ENCODE results near the gene BHMT2.

The BHMT2 gene

DNA sequence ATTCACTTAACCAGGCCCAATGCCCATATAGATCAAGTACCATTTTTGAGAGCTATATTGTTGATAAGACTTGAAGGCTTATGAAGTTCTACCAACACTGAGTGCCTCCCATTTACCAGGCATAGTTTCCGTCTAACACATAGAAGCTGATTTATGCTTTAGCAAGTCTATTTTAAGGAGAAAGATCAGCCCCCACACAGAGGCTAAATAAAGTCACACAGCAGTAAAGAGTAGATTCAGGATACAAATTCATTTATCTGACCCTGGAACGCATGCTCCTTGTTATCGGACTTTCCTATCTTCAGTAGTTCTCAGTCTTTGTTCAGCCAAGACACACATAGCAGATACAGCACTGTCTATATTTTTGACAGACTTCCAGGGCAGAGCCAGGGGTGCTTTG lies 34.3 kb upstream of the BHMT2 start:
- Histone ChIP-seq H3K27me3 (ENCODE audit: control insufficient read depth, insufficient read depth, low read length) (no peaks in the 10 kb centered on the region), H3K4me3 (ENCODE audit: low read length) (no peak overlapping the region), H3K9ac (ENCODE audit: low read length) (no peak overlapping the region), H3K36me3 (ENCODE audit: control insufficient read depth, insufficient read depth, low read length) (no peaks in the 10 kb centered on the region), H3K4me1 (ENCODE audit: control insufficient read depth, insufficient read depth, low read length) (no peaks in the 10 kb centered on the region), H3K27ac (ENCODE audit: low read depth, low read length) (no peak overlapping the region)

DNA sequence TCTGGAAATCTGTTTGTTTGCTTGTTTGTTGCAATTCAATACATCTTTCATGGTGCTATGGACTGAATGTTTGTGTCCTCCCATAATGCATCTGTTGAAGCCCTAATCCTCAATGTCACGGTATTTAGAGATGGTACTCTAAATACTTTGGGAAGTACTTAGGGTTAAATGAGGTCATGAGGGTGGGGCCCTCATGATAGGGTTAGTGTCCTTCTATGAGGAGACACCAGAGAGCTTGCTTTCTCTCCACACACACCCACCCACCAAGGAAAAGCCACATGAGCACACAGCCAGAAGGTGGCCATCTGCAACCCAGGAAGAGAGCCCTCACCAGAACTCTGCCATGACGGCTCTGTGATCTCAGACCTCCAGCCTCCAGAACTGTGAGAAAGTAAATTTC lies 32.8 kb upstream of the BHMT2 start:
- no peaks in the 10 kb centered on the region for H3K27me3 ChIP-seq (ENCODE audit: control insufficient read depth, insufficient read depth, low read length)
- no peaks in the 10 kb centered on the region for H3K36me3 ChIP-seq (ENCODE audit: control insufficient read depth, insufficient read depth, low read length)
- no peak overlapping the region for H3K9ac ChIP-seq (ENCODE audit: low read length)
- H3K4me1 ChIP-seq (ENCODE audit: control insufficient read depth, insufficient read depth, low read length): no peaks in the 10 kb centered on the region
- no peak overlapping the region for H3K4me3 ChIP-seq (ENCODE audit: low read length)
- H3K27ac ChIP-seq (ENCODE audit: low read depth, low read length): no peak overlapping the region

DNA sequence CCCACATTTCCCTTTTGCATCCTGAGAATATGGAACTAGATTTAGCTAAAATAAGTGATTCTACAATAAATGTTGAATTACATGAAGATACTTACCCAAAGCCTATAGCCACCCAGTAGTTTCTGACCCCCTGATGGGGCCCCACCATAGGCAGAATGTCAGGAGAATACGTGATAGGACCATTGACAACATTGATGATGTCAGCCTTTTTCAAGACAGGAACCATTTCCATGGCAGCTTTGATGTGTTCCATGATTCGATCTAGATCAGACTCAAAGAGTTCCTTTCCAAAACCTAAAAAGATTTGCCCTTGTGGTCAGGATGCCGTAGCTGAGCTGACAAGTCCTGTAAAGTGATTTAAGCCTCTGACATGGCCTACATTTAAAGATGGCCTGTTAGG lies 27.4 kb upstream of the BHMT2 start:
- no peak overlapping the region for H3K4me3 ChIP-seq (ENCODE audit: low read length)
- H3K27me3 ChIP-seq (ENCODE audit: control insufficient read depth, insufficient read depth, low read length): no peaks in the 10 kb centered on the region
- H3K4me1 ChIP-seq (ENCODE audit: control insufficient read depth, insufficient read depth, low read length): no peaks in the 10 kb centered on the region
- no peaks in the 10 kb centered on the region for H3K36me3 ChIP-seq (ENCODE audit: control insufficient read depth, insufficient read depth, low read length)
- H3K9ac ChIP-seq (ENCODE audit: low read length): no peak overlapping the region
- H3K27ac ChIP-seq (ENCODE audit: low read depth, low read length): no peak overlapping the region

DNA sequence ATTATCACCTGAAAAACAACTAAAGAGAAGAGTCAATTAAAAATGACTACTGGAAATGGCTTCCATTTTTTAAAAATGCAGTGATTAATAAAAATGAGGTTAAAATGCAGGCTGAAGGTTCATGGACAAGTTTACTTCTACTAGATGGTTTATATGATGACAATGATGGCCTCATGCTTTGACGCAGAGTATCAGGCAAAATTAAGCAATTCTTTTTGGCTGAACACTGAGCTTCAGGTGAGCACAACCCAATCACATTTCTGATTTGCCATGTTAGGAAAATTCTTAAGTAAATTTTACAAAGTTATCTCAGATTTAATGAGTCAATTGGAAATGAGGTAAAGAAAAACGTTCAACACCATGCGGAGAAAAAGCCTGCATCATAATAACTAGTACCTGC lies 22.4 kb upstream of the BHMT2 start:
- Histone ChIP-seq H3K27me3 (ENCODE audit: control insufficient read depth, insufficient read depth, low read length) (no peaks in the 10 kb centered on the region), H3K36me3 (ENCODE audit: control insufficient read depth, insufficient read depth, low read length) (no peaks in the 10 kb centered on the region), H3K4me1 (ENCODE audit: control insufficient read depth, insufficient read depth, low read length) (no peaks in the 10 kb centered on the region), H3K9ac (ENCODE audit: low read length) (no peak overlapping the region), H3K27ac (ENCODE audit: low read depth, low read length) (no peak overlapping the region), H3K4me3 (ENCODE audit: low read length) (no peak overlapping the region)

DNA sequence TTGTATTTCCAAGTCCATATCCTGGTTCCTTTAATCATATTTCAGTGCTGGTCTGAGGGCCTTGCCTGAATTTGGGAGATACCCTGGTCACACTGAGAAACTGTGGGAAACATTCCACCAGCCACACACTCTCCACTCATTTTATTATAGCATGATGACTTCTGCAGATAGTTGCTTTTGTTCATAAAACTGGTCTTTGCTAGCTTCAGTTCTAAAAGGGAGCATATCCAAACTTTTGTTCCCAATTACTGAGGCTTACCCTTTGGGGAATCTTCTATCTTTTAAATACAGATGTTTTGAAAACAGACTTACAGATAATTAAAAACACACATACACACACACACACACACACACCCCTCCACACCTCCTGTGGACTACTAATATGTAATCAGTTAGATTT lies 21.1 kb upstream of the BHMT2 start:
- no peak overlapping the region for H3K9ac ChIP-seq (ENCODE audit: low read length)
- no peaks in the 10 kb centered on the region for H3K4me1 ChIP-seq (ENCODE audit: control insufficient read depth, insufficient read depth, low read length)
- no peaks in the 10 kb centered on the region for H3K27me3 ChIP-seq (ENCODE audit: control insufficient read depth, insufficient read depth, low read length)
- no peak overlapping the region for H3K27ac ChIP-seq (ENCODE audit: low read depth, low read length)
- H3K4me3 ChIP-seq (ENCODE audit: low read length): no peak overlapping the region
- no peaks in the 10 kb centered on the region for H3K36me3 ChIP-seq (ENCODE audit: control insufficient read depth, insufficient read depth, low read length)

DNA sequence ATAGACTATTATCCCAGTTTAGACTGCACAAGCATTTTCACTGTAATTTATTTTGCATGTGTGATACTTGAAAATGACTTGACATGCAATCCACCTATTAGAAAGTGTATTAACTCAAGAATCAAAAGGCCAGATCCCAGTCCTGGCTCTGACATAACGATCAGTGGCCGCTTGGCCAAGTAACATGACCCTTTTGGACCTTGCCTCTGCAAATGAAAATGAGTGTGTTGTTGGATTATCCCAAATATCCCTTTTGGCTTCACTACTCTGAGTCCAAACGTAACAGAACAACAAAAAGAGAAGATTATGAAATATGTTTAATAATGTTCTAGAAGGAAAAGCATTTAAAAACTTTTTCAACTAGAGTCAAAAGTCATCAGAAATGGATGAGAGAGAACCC lies 19.1 kb upstream of the BHMT2 start:
- no peak overlapping the region for H3K9ac ChIP-seq (ENCODE audit: low read length)
- no peak overlapping the region for H3K4me3 ChIP-seq (ENCODE audit: low read length)
- H3K36me3 ChIP-seq (ENCODE audit: control insufficient read depth, insufficient read depth, low read length): no peaks in the 10 kb centered on the region
- H3K27ac ChIP-seq (ENCODE audit: low read depth, low read length): no peak overlapping the region
- no peaks in the 10 kb centered on the region for H3K4me1 ChIP-seq (ENCODE audit: control insufficient read depth, insufficient read depth, low read length)
- H3K27me3 ChIP-seq (ENCODE audit: control insufficient read depth, insufficient read depth, low read length): no peaks in the 10 kb centered on the region

DNA sequence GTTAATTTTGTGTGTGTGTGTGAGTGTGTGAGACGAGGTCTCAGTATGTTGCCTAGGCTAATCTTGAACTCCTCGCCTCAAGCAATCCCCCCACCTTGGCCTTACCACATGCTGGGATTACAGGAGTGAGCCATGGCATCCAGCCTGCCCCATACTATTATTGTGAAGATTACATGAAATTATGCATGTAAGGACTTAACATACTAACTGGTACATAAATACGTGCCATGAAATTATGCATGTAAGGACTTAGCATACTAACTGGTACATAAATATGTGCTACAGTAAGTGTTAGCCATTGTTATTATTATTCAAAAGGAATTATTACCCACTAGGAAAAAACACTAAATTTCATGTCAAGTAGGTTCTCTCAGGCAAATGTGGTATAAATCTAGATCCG lies 16.2 kb upstream of the BHMT2 start:
- Histone ChIP-seq H3K27me3 (ENCODE audit: control insufficient read depth, insufficient read depth, low read length) (no peaks in the 10 kb centered on the region), H3K27ac (ENCODE audit: low read depth, low read length) (no peak overlapping the region), H3K9ac (ENCODE audit: low read length) (no peak overlapping the region), H3K4me3 (ENCODE audit: low read length) (no peak overlapping the region), H3K36me3 (ENCODE audit: control insufficient read depth, insufficient read depth, low read length) (no peaks in the 10 kb centered on the region), H3K4me1 (ENCODE audit: control insufficient read depth, insufficient read depth, low read length) (no peaks in the 10 kb centered on the region)

DNA sequence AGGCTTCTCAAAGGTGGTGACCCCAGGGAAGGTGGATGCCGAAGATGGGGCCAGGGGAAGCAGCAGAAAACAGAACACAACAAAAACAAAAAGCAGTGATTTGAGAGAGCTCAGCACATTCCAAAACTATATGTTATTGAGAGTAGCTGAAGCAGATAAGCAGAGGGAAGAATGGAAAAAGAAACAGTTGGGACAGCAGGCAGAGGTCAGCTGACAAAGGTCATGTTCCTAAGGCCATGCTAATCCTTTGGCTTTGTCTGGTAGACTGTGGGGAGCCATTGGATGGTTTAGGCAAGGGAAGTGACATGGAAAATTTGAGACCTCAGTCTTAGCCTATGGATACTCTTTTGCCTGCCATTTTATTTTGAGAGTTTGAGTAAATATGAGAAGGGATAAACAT lies 14.6 kb upstream of the BHMT2 start:
- no peaks in the 10 kb centered on the region for H3K27me3 ChIP-seq (ENCODE audit: control insufficient read depth, insufficient read depth, low read length)
- no peak overlapping the region for H3K27ac ChIP-seq (ENCODE audit: low read depth, low read length)
- no peak overlapping the region for H3K4me3 ChIP-seq (ENCODE audit: low read length)
- no peaks in the 10 kb centered on the region for H3K36me3 ChIP-seq (ENCODE audit: control insufficient read depth, insufficient read depth, low read length)
- no peak overlapping the region for H3K9ac ChIP-seq (ENCODE audit: low read length)
- no peaks in the 10 kb centered on the region for H3K4me1 ChIP-seq (ENCODE audit: control insufficient read depth, insufficient read depth, low read length)

DNA sequence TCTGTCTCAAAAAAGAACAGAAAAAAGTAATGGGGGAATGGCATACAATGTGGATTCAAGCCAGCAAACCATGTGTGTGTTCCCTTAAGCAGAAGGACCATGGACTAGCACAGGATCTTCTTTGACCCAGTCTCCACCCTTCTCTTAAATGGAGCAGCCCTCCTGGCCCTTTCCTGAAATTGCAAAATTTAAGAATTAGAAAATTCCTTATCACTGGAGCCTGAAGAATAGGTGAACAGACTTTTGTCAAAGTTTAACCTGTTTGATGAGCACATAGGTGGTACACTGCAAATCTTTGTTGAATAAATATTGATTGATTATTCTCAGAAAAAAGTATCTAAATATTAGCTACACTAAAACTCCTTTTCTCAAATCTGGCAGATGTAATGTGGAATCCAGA lies 12.7 kb upstream of the BHMT2 start:
- H3K4me1 ChIP-seq (ENCODE audit: control insufficient read depth, insufficient read depth, low read length): no peaks in the 10 kb centered on the region
- H3K27ac ChIP-seq (ENCODE audit: low read depth, low read length): no peak overlapping the region
- no peak overlapping the region for H3K4me3 ChIP-seq (ENCODE audit: low read length)
- H3K27me3 ChIP-seq (ENCODE audit: control insufficient read depth, insufficient read depth, low read length): no peaks in the 10 kb centered on the region
- no peak overlapping the region for H3K9ac ChIP-seq (ENCODE audit: low read length)
- H3K36me3 ChIP-seq (ENCODE audit: control insufficient read depth, insufficient read depth, low read length): no peaks in the 10 kb centered on the region

DNA sequence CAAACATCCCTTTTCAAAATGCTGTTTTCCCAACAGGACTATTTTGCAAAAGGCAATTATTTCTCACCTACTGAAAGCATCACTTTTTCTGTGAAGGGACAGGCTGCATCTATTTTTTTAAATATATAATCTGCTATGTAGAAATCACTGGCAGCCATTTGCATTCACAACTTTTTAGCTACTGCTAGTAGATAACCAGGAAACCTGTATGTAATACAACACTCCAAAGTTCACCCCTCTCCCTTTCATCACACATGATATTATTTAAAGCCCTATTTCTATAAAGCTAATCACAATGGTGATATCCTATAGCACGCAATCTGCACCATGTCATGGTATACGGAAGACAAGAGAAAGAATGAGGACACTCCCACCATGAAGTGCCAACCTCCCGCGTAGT lies 9.9 kb upstream of the BHMT2 start:
- Histone ChIP-seq H3K4me3 (ENCODE audit: low read length) (no peak overlapping the region), H3K27me3 (ENCODE audit: control insufficient read depth, insufficient read depth, low read length) (no peaks in the 10 kb centered on the region), H3K36me3 (ENCODE audit: control insufficient read depth, insufficient read depth, low read length) (no peaks in the 10 kb centered on the region), H3K4me1 (ENCODE audit: control insufficient read depth, insufficient read depth, low read length) (no peaks in the 10 kb centered on the region), H3K27ac (ENCODE audit: low read depth, low read length) (no peak overlapping the region), H3K9ac (ENCODE audit: low read length) (no peak overlapping the region)

DNA sequence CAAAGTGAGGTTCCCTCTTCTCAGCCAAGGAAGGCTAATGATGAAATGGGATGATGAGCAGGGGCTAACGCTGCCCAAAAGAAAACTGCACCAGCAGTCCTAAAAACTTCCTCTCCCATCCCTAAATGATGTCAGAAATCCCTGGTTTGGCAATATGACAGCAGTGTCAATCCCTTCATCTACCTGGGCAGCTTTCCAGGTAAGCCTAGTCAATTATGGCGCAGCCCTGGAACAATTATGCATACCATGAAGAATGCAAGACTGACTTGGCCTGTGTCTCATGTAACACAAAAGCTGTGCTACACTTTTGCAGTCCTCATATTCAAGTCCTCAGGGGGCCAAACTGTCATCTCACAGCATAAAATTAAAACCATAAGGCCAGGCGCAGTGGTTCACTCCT lies 7.1 kb upstream of the BHMT2 start:
- Histone ChIP-seq H3K27ac (ENCODE audit: low read depth, low read length) (no peak overlapping the region), H3K27me3 (ENCODE audit: control insufficient read depth, insufficient read depth, low read length) (no peaks in the 10 kb centered on the region), H3K4me1 (ENCODE audit: control insufficient read depth, insufficient read depth, low read length) (no peaks in the 10 kb centered on the region), H3K9ac (ENCODE audit: low read length) (no peak overlapping the region), H3K4me3 (ENCODE audit: low read length) (no peak overlapping the region), H3K36me3 (ENCODE audit: control insufficient read depth, insufficient read depth, low read length) (no peaks in the 10 kb centered on the region)

DNA sequence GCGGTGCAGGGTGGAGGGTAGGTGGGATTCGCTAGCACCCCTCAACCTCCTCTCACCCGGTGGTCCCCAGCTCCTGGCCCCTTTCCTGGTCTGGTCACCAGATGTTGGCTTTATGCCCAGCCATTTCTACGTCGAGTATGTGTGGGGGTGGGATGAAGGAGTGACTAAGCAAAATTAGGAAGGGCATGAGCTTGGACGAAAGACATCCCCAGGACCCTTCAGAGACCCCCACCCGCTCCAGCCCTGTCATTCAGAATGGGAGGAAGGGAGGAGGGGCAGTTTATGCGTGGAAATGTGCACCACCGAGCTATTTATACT lies 742 bp downstream of the BHMT2 start:
- peak overlapping the region; percentile 31 for H3K4me3 ChIP-seq (ENCODE audit: low read length)
- H3K27ac ChIP-seq (ENCODE audit: low read depth, low read length): peak overlapping the region; percentile 40
- no peak overlapping the region for H3K9ac ChIP-seq (ENCODE audit: low read length)
- H3K27me3 ChIP-seq (ENCODE audit: control insufficient read depth, insufficient read depth, low read length): no peaks in the 10 kb centered on the region
- no peaks in the 10 kb centered on the region for H3K36me3 ChIP-seq (ENCODE audit: control insufficient read depth, insufficient read depth, low read length)
- no peaks in the 10 kb centered on the region for H3K4me1 ChIP-seq (ENCODE audit: control insufficient read depth, insufficient read depth, low read length)

DNA sequence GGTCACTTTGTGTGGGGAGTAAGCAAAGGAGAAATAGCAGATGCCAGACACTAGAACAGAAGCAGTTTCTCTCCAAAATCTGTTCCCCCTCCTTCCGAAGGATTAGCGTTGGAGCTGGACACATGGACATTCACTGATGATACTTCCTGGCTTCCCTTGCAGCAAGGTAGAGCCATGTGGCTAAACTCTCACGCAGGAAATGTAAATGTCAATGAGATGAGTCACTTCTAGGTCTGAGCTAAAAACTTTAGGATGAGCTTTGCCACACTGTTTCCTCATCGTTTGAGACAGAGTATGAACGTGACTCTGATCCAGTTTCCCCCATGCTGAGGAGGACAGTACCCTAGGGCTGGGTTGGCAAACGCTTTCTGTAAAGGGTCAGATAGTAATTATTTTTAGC lies 5.1 kb downstream of the BHMT2 start:
- Histone ChIP-seq H3K4me3 (ENCODE audit: low read length) (no peak overlapping the region), H3K4me1 (ENCODE audit: control insufficient read depth, insufficient read depth, low read length) (peaks cover 6% of the 10 kb centered on the region), H3K27me3 (ENCODE audit: control insufficient read depth, insufficient read depth, low read length) (no peaks in the 10 kb centered on the region), H3K36me3 (ENCODE audit: control insufficient read depth, insufficient read depth, low read length) (no peaks in the 10 kb centered on the region), H3K9ac (ENCODE audit: low read length) (no peak overlapping the region), H3K27ac (ENCODE audit: low read depth, low read length) (no peak overlapping the region)

Measured in rectal smooth muscle tissue (tissue), 1 donor.